ENCODE data around the gene ADORA3. TPM values are rescaled to one million over a fixed set of nuclear protein-coding genes. Genes with fewer than 3 reads are reported as not detected.
A peak's percentile ranks its signal among the peaks of the same experiment; 100 is the strongest.

Gene ADORA3
- total RNA-seq, 2 experiments from 2014 or later: not detected

GRCh38 chr1:111481387-111482221 is 21.8 kb downstream of the ADORA3 start:
- Histone ChIP-seq H3K36me3 (ENCODE audit: insufficient read depth, low read length) (peaks cover 12% of the 10 kb centered on the region), H3K4me3 (ENCODE audit: low read length) (no peak overlapping the region), H3K27ac (ENCODE audit: low read depth in 1 of 2, low read length in 2 of 2) (no peak overlapping the region), H3K27me3 (ENCODE audit: control insufficient read depth in 1 of 2, insufficient read depth in 2 of 2, low read length in 2 of 2) (no peaks in the 10 kb centered on the region), H3K9me3 (ENCODE audit: control insufficient read depth in 1 of 2, insufficient read depth in 1 of 2, low read length in 2 of 2) (no peaks in the 10 kb centered on the region), H3K4me1 (ENCODE audit: insufficient read depth, low read length) (peaks cover 30% of the 10 kb centered on the region)
- peaks cover 62% of the 10 kb centered on the region for H3K4me1 Mint-ChIP-seq (ENCODE audit: low read depth)
- H3K4me3 Mint-ChIP-seq: peak overlapping the region; percentile 55
- TF ChIP-seq, protein P1, sequence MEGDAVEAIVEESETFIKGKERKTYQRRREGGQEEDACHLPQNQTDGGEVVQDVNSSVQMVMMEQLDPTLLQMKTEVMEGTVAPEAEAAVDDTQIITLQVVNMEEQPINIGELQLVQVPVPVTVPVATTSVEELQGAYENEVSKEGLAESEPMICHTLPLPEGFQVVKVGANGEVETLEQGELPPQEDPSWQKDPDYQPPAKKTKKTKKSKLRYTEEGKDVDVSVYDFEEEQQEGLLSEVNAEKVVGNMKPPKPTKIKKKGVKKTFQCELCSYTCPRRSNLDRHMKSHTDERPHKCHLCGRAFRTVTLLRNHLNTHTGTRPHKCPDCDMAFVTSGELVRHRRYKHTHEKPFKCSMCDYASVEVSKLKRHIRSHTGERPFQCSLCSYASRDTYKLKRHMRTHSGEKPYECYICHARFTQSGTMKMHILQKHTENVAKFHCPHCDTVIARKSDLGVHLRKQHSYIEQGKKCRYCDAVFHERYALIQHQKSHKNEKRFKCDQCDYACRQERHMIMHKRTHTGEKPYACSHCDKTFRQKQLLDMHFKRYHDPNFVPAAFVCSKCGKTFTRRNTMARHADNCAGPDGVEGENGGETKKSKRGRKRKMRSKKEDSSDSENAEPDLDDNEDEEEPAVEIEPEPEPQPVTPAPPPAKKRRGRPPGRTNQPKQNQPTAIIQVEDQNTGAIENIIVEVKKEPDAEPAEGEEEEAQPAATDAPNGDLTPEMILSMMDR (IDR thresholded peaks at IDR 0.05): peak; percentile 51
- ChIA-PET CTCF (interaction anchor here (0.6 to 2.0 kb wide), 10 partner anchors 9 to 288 kb away, joined by 3 to 10 read pairs (median 4); partner anchors contain the start of gene DDX20), POLR2A (interaction anchor here (0.7 to 2.5 kb wide), 6 partner anchors 9 to 273 kb away, joined by 3 to 12 read pairs (median 4); partner anchors contain the start of genes ADORA3 and TMIGD3)
- peak; percentile 40 for ATAC-seq (ENCODE audit: poor library complexity)
- H3K27ac Mint-ChIP-seq: no peak overlapping the region
- H3K9me3 Mint-ChIP-seq: no peaks in the 10 kb centered on the region
- no peaks in the 10 kb centered on the region for H3K27me3 Mint-ChIP-seq
- peak; percentile 17 to 79 (median 56) for DNase-seq
- intact Hi-C loops (cut with DNase I, micrococcal nuclease): loop anchor here in 1 of 2 experiments (2.0 to 5.0 kb wide), 4 partner anchors 231 to 886 kb away; no protein-coding TSS in a partner anchor
- peaks cover 19% of the 10 kb centered on the region for H3K36me3 Mint-ChIP-seq (ENCODE audit: low read depth)

GRCh38 chr1:111480674-111481073 is 22.8 kb downstream of the ADORA3 start:
- DNase-seq (no peak), ATAC-seq (ENCODE audit: poor library complexity) (no peak)
- H3K4me1 ChIP-seq (ENCODE audit: insufficient read depth, low read length): peaks cover 40% of the 10 kb centered on the region
- TF ChIP-seq, protein P1 (IDR thresholded peaks at IDR 0.05): no peak
- H3K27ac Mint-ChIP-seq: no peak overlapping the region
- H3K4me1 Mint-ChIP-seq (ENCODE audit: low read depth): peaks cover 71% of the 10 kb centered on the region
- H3K36me3 ChIP-seq (ENCODE audit: insufficient read depth, low read length): peaks cover 12% of the 10 kb centered on the region
- no peak overlapping the region for H3K4me3 Mint-ChIP-seq
- POLR2A ChIA-PET: interaction anchor here (1.0 to 2.5 kb wide), 2 partner anchors 10 to 28 kb away, joined by 3 to 8 read pairs; no protein-coding TSS in a partner anchor
- CTCF ChIA-PET: interaction anchor here (1.3 to 2.0 kb wide), 2 partner anchors 27 to 289 kb away, joined by 3 to 10 read pairs; no protein-coding TSS in a partner anchor
- H3K36me3 Mint-ChIP-seq (ENCODE audit: low read depth): peaks cover 21% of the 10 kb centered on the region
- H3K9me3 Mint-ChIP-seq: no peaks in the 10 kb centered on the region
- no peak overlapping the region for H3K27ac ChIP-seq (ENCODE audit: low read depth in 1 of 2, low read length in 2 of 2)
- no peaks in the 10 kb centered on the region for H3K9me3 ChIP-seq (ENCODE audit: control insufficient read depth in 1 of 2, insufficient read depth in 1 of 2, low read length in 2 of 2)
- H3K27me3 Mint-ChIP-seq: no peaks in the 10 kb centered on the region
- no peak overlapping the region for H3K4me3 ChIP-seq (ENCODE audit: low read length)
- no peaks in the 10 kb centered on the region for H3K27me3 ChIP-seq (ENCODE audit: control insufficient read depth in 1 of 2, insufficient read depth in 2 of 2, low read length in 2 of 2)
- intact Hi-C loops (cut with DNase I, micrococcal nuclease): loop anchor here in 1 of 2 experiments (2.0 to 5.0 kb wide), 4 partner anchors 232 to 887 kb away; no protein-coding TSS in a partner anchor

DNA sequence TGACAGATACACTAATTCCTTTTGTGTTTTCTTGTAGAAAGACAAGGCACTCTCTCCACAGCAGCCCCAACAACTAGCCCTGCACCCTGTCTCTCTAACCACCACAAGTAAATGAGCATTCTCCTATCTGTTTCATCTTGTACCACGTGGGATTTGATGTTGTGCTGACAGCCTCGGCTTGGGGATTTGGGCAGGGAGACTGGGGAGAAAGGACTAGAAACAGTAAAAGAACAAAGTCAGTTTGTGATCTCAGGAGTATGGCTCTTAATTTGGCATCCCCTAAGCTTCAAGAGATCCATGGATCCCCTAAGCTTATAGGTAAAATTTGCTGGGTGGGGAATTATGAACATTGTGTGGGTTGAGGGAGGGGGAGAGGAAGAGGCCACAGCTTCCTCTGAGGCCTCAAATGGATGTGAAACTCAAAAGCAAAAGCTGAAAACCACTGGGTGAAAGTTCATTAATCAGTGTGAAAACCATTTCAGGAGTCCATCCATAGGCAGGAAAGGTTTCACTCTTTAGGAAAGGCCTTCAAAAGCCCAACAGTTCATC is 26.6 kb downstream of the ADORA3 start:
- H3K27ac Mint-ChIP-seq: peak overlapping the region; percentile 96

More for the DNA sequence above, 26.6 kb downstream of the ADORA3 start:
- Mint-ChIP-seq H3K9me3 (no peaks in the 10 kb centered on the region), H3K36me3 (ENCODE audit: low read depth) (peaks cover 33% of the 10 kb centered on the region), H3K4me3 (peak overlapping the region; percentile 95), H3K4me1 (ENCODE audit: low read depth) (peaks cover 73% of the 10 kb centered on the region), H3K27me3 (no peaks in the 10 kb centered on the region)
- peak in 13 of 14 experiments; percentile 9 to 84 (median 26) for DNase-seq
- Histone ChIP-seq H3K4me1 (ENCODE audit: insufficient read depth, low read length) (peaks cover 65% of the 10 kb centered on the region), H3K27ac (ENCODE audit: low read depth in 1 of 2, low read length in 2 of 2) (peak overlapping the region; percentile 42 to 61), H3K36me3 (ENCODE audit: insufficient read depth, low read length) (peaks cover 12% of the 10 kb centered on the region), H3K27me3 (ENCODE audit: control insufficient read depth in 1 of 2, insufficient read depth in 2 of 2, low read length in 2 of 2) (no peaks in the 10 kb centered on the region), H3K9me3 (ENCODE audit: control insufficient read depth in 1 of 2, insufficient read depth in 1 of 2, low read length in 2 of 2) (no peaks in the 10 kb centered on the region), H3K4me3 (ENCODE audit: low read length) (peak overlapping the region; percentile 57)
- ChIA-PET CTCF (interaction anchor here (1.3 to 2.2 kb wide), 3 partner anchors 26 to 77 kb away, joined by 3 to 7 read pairs (median 5); no protein-coding TSS in a partner anchor), POLR2A (interaction anchor here (0.6 to 7.7 kb wide), 19 partner anchors 10 to 513 kb away, joined by 3 to 81 read pairs (median 4); partner anchors contain the start of genes ADORA3, DDX20, LRIF1 and RAP1A)
- intact Hi-C loops (cut with DNase I, micrococcal nuclease): loop anchor here in 1 of 2 experiments (10.0 kb wide), 1 partner anchor 288 kb away; no protein-coding TSS in a partner anchor
- TF ChIP-seq, protein P1 (IDR thresholded peaks at IDR 0.05): no peak
- ATAC-seq (ENCODE audit: poor library complexity): peak; percentile 81
